8988T (cell line): ENCODE results near the gene TEX29.

ENCODE experiments used
- DNase-seq: peaks from one replicate; pipeline ENCODE4 v3.0.0; 2011

TEX29 gene

GRCh38 chr13:111323549-111323948 lies 3.1 kb downstream of the TEX29 start:
- no peak for DNase-seq

GRCh38 chr13:111323950-111324651 lies 3.7 kb downstream of the TEX29 start:
- no peak for DNase-seq

GRCh38 chr13:111324736-111325135 lies 4.3 kb downstream of the TEX29 start:
- no peak for DNase-seq

GRCh38 chr13:111325146-111325890 lies 4.9 kb downstream of the TEX29 start:
- no peak for DNase-seq

- no peak for DNase-seq
Measured at GRCh38 chr13:111325941-111326620, 5.6 kb downstream of the TEX29 start.

GRCh38 chr13:111326621-111326965 lies 6.2 kb downstream of the TEX29 start:
- no peak for DNase-seq

- no peak for DNase-seq
Measured at GRCh38 chr13:111326981-111327642, 6.7 kb downstream of the TEX29 start.

- no peak for DNase-seq
Measured at GRCh38 chr13:111327730-111328573, 7.5 kb downstream of the TEX29 start.

GRCh38 chr13:111328574-111329410 lies 8.3 kb downstream of the TEX29 start:
- DNase-seq, result no peak

- no peak for DNase-seq
Measured at GRCh38 chr13:111329641-111330040, 9.2 kb downstream of the TEX29 start.

GRCh38 chr13:111330066-111330610 lies 9.7 kb downstream of the TEX29 start:
- no peak for DNase-seq

GRCh38 chr13:111335298-111335697 lies 14.9 kb downstream of the TEX29 start:
- no peak for DNase-seq

- DNase-seq, result no peak
Measured at GRCh38 chr13:111336666-111337065, 16.2 kb downstream of the TEX29 start.

GRCh38 chr13:111337206-111337605 lies 16.8 kb downstream of the TEX29 start:
- DNase-seq, result peak; percentile 49

- DNase-seq, result no peak
Measured at GRCh38 chr13:111337741-111338140, 17.3 kb downstream of the TEX29 start.

- DNase-seq, result no peak
Measured at GRCh38 chr13:111338841-111339240, 18.4 kb downstream of the TEX29 start.

- no peak for DNase-seq
Measured at GRCh38 chr13:111339366-111340143, 19.1 kb downstream of the TEX29 start.

- no peak for DNase-seq
Measured at GRCh38 chr13:111341886-111342285, 21.4 kb downstream of the TEX29 start.

- DNase-seq, result no peak
Measured at GRCh38 chr13:111342721-111343120, 22.3 kb downstream of the TEX29 start.

GRCh38 chr13:111343186-111343805 lies 22.9 kb downstream of the TEX29 start:
- no peak for DNase-seq
